Cardiac muscle cell (in vitro differentiated cells and primary cell): ENCODE data around the gene SMIM30. TPM values are rescaled to one million over a fixed set of nuclear protein-coding genes. Genes with fewer than 3 reads are reported as not detected.

Source experiments
- DNase-seq, 2 donors: peaks; one replicate each; pipeline versions ENCODE4 v3.0.0 to v3.0.0-alpha.2; 2010 to 2017; ENCODE audit warnings: low read depth in 1 of 2, low spot score in 1 of 2
- H3K27ac ChIP-seq: fragments of 200-600 bp; sonication (generic); 2 replicates; pipeline ENCODE4 v1.5.1; 2016
- H3K27me3 ChIP-seq: fragments of 200-600 bp; sonication (generic); 2 replicates; pipeline ENCODE4 v1.6.0; 2016; ENCODE audit warnings: control low read depth
- H3K36me3 ChIP-seq: fragments of 200-600 bp; sonication (generic); 2 replicates; pipeline ENCODE4 v1.5.1; 2016; ENCODE audit warnings: control low read depth
- H3K4me1 ChIP-seq: fragments of 200-600 bp; sonication (generic); 2 replicates; pipeline ENCODE4 v1.8.1; 2017; ENCODE audit warnings: low read depth, mild to moderate bottlenecking, mixed run types
- H3K4me3 ChIP-seq: fragments of 200-600 bp; sonication (generic); 2 replicates; pipeline ENCODE4 v1.5.1; 2016; ENCODE audit warnings: mild to moderate bottlenecking
- H3K9me3 ChIP-seq: fragments of 200-600 bp; sonication (generic); 2 replicates; pipeline ENCODE4 v1.5.1; 2017; ENCODE audit warnings: low read depth, mild to moderate bottlenecking, control low read depth
- CTCF ChIP-seq: IDR thresholded peaks from 2 replicates; pipeline ENCODE4 v1.5.1; 2012; ENCODE audit warnings: low read depth, mild to moderate bottlenecking, low read length
- polyA plus RNA-seq: library from polyadenylated mRNA; unstranded; fragments of >200 nt; fragmentation: Nextera tagmentation; extraction: Ambion mirVana; gene quantifications from 2 replicates; pipeline ENCODE4 v1.2.1, GENCODE V29; 2016
- total RNA-seq: library from RNA; depleted of rRNA; stranded (reverse); fragments of >200 nt; gene quantifications from 2 replicates; pipeline ENCODE4 v1.2.3, GENCODE V29; 2016

SMIM30 gene
- total and polyA plus RNA-seq, 2 experiments from 2014 or later, result 126 to 211 TPM

DNA sequence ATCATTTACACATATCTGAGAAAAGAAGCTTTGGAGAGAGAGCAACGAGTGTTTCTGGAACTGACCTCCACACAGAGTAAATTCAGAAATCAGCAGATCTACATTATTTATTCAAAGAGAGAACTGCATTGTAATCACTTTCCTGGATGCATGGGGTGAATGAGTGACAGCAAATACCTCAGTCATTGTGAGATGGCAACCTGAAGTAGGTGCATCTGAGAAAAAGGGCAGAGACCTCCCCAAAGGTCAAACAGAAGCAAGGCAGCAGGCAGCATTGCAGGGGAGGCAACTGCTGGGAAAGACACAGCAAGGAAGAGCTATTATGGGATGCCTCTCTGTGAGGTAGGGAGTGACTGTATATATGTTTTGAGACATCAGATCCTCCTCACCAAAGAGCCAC lies 26.5 kb upstream of the SMIM30 start:
- TF ChIP-seq CTCF, result no peak
- H3K4me3 ChIP-seq, result no peak overlapping the region
- no peak for DNase-seq
- H3K4me1 ChIP-seq, result no peaks in the 10 kb centered on the region
- H3K36me3 ChIP-seq, result no peaks in the 10 kb centered on the region
- no peaks in the 10 kb centered on the region for H3K9me3 ChIP-seq
- H3K27ac ChIP-seq, result no peak overlapping the region
- H3K27me3 ChIP-seq, result no peaks in the 10 kb centered on the region

DNA sequence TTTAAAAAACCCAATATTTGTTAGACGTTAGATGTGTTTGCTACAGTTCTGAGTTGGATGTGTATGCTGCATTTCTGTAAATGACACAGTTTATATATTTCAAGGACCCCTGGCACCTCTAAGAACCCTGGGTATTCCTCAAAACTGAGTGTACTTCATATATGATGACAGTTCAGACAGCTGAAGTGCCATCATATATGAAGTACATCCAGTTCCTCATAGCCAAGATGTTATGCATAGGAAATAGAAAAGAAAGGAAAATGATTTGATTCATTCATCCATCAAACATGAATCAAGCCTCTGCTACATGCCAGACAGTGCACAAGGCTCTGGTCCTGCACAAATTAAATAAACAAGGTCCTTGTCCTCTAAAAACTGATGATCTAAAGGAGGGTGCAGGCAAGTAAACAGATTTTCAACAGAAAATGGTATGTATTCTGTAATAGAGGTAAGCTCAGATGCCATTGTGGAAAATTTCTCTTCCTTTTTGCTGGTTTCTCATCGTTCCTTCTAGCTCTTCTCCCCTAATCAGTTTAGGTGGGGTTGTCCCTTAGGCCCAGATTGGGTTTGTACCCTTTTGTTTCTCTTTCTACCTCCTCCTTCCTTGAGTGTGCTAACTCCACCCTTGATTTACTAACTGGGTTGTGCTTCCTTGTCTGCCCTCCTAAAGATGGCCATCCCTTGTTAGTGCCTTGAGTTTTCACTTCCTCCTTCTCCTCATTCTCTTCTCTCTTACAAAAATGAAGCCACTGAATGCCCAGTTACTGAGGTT lies 25.3 kb upstream of the SMIM30 start:
- no peaks in the 10 kb centered on the region for H3K27me3 ChIP-seq
- TF ChIP-seq CTCF, result no peak
- no peak overlapping the region for H3K4me3 ChIP-seq
- H3K9me3 ChIP-seq, result no peaks in the 10 kb centered on the region
- DNase-seq, result no peak
- no peak overlapping the region for H3K27ac ChIP-seq
- no peaks in the 10 kb centered on the region for H3K4me1 ChIP-seq
- H3K36me3 ChIP-seq, result no peaks in the 10 kb centered on the region

DNA sequence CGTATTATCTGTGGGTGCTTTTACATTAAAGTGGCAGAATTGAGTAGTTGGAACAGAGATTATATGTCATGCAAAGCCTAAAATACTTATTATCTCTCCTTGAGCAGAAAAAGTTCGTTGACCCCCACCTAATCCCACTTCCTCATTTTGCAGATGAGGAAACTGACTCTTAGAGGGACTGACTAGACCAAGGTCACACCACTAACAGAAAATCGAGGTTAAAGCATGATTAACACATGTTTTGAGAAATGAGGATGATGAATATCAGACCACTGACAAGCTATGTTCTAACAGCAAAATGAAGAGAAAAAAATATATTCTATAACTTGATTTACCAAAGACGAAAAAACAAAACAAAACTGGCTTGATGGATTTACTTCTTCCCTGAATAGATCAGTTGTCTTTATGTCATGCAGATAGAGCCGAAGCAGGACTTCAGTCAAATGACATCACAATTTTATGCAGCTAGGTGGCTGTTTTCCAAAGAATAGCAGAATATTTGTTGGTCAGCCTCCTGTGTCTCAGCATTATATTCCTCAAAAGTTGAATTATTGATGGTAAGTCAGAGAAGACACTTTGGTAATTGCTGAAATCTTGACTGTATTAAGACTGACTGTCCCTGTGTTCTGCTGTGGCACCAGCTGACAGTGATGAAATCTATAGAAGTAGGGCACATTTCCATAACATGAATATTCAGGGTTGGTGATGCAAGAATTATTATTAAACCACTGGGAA lies 24.2 kb upstream of the SMIM30 start:
- no peak overlapping the region for H3K4me3 ChIP-seq
- no peaks in the 10 kb centered on the region for H3K4me1 ChIP-seq
- H3K9me3 ChIP-seq, result no peaks in the 10 kb centered on the region
- no peak overlapping the region for H3K27ac ChIP-seq
- TF ChIP-seq CTCF, result no peak
- DNase-seq, result no peak
- no peaks in the 10 kb centered on the region for H3K27me3 ChIP-seq
- H3K36me3 ChIP-seq, result no peaks in the 10 kb centered on the region

GRCh38 chr7:113141803-113142202 lies 23.4 kb upstream of the SMIM30 start:
- no peaks in the 10 kb centered on the region for H3K9me3 ChIP-seq
- no peak overlapping the region for H3K27ac ChIP-seq
- no peaks in the 10 kb centered on the region for H3K27me3 ChIP-seq
- no peaks in the 10 kb centered on the region for H3K4me1 ChIP-seq
- DNase-seq, result no peak
- H3K36me3 ChIP-seq, result no peaks in the 10 kb centered on the region
- no peak overlapping the region for H3K4me3 ChIP-seq
- TF ChIP-seq CTCF, result no peak

- H3K36me3 ChIP-seq, result no peaks in the 10 kb centered on the region
- H3K9me3 ChIP-seq, result no peaks in the 10 kb centered on the region
- no peak overlapping the region for H3K4me3 ChIP-seq
- no peaks in the 10 kb centered on the region for H3K27me3 ChIP-seq
- H3K4me1 ChIP-seq, result no peaks in the 10 kb centered on the region
- no peak for TF ChIP-seq CTCF
- no peak for DNase-seq
- H3K27ac ChIP-seq, result no peak overlapping the region
Measured at GRCh38 chr7:113140956-113141355, 22.6 kb upstream of the SMIM30 start.
